HG03342 (cell line): Measurements from ENCODE around the gene SETSIP.
"Not testable (repeated sequence)": the region's sequence is repeated elsewhere in the genome, so short reads cannot be mapped to it uniquely, and the experiment has no call there.

ENCODE experiments used
- ATAC-seq: cut with Tn5 transposase; IDR thresholded peaks from one replicate; pipeline ENCODE4 v1.9.1; 2021; ENCODE audit warnings: mild to moderate bottlenecking, moderate library complexity; ENCODE audit not compliant: unreplicated experiment

The SETSIP gene, protein sequence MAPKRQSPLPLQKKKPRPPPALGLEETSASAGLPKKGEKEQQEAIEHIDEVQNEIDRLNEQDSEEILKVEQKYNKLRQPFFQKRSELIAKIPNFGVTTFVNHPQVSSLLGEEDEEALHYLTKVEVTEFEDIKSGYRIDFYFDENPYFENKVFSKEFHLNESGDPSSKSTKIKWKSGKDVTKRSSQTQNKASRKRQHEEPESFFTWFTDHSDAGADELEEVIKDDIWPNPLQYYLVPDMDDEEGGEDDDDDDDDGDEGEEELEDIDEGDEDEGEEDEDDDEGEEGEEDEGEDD

DNA sequence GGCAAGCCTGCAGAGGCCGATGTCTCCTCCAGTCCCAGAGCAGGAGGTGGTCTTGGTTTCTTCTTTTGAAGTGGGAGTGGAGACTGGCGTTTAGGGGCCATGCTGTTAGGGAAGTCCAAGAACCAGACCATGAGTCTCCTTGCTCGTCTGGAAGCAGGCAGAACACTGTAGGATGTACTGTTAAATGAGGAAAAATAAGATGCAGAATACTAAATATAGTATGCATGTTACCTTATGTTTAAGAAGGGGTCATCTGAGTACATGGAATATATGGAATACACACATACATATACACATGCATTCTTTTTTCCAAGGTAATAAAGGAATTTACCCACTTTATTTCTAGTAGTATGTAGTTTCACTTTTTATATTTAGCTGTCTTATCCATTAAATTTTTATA lies at the start of gene SETSIP:
TSS of gene SETSIP (minus strand) at position 101 of the 400 bp plus-strand sequence. CDS start at position 101, 0 bp downstream.
- no peak for ATAC-seq

DNA sequence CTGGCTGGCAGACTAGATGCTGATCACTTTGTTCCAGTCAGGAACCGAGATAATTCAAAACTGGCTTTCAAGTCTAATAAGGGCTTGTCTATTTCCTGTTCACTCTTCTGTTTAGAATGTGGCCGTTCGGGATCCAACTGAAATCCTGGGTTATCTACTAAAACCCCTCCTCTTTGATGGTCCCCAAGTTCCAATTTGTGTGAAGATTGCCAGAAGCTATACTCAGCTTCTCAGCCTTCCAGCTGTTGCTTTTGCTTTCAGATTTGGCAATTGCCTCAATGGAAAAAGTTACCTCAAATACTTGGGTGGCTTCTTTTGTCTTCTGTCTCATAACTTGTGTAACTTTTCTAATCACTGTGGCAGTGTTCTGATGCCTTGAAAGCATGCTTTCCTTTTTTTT lies 48.7 kb upstream of the SETSIP start:
- no peak for ATAC-seq

DNA sequence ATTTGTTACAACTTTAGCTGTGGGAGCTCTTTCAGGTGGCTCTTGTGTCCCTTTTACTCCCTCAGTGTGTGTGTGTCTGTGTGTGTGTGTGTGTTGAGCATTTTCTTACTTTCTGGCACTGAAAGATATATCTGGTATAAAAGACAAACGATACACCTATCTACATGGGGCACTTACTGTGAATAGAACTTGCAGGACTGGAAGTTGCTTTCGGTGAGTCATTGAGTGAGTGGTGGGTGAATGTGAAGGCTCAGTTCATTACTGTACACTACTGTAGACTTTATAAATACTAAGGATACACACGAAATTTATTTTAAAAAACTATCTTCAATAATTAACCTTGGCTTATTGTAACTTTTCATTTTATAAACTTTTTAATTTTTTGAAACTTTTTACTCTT lies 43.6 kb upstream of the SETSIP start:
- ATAC-seq: no peak

DNA sequence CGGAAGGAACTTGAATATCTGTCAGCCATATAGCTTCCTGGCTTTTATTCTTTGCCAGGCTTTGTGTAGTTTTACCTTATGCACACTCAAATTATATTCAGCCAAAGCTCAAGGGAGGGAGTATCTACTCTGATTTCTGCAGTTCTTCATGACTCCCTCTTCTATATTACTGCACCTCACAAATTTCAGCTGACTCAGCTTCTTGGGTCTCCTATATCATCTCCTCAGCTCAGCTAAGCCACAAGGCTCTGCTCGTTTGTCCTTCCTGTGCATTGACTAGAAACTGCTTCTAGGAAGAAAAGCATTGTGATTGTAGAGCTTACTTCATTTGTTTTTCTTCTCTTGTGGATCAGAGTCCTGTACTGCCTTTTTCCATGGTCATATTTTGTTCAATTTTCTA lies 42.3 kb upstream of the SETSIP start:
- ATAC-seq: no peak

DNA sequence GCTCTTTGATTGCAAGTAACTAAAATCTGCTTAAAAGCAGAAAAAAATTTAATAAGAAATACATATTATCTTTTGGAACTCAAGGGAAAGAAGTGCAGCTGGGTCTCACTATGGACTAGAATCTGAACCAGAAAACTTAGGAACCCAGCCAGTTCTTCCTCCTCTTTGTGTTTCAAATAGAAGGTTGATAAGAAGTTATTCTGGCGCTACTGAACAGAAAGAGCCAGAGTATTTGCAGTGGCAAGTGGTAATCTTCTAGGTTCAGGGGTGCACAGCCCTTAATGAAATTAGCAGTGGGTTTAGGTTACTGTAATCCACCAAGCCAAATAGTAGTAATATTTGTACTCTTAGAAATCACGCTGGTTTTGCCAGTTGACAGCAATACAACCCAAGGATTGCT lies 33.4 kb upstream of the SETSIP start:
- ATAC-seq: no peak

DNA sequence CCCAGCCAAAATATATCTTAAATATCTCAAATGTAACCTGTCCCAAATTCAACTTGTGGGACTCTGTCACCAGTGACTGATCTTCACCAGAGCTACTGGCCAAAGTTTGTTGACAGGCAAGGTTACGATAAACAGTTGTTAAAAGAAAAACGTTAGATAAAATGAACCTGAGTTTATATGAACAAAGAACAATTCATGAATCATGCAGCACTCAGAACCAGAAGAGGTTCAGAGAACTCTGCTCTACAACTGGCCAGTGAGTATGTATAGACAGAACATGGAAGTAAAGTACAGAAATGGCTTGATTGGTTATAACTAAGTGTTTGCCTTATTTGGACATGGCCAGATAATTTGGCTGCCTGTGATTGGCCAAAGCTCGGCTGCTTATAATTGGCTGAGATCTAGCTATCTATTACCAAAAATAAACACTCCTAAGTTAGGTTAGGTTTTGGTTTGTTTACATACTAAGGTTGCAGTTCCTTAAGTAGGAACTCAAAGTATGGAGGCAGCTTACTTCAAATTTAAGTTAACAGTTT lies 30.4 kb upstream of the SETSIP start:
- no peak for ATAC-seq

DNA sequence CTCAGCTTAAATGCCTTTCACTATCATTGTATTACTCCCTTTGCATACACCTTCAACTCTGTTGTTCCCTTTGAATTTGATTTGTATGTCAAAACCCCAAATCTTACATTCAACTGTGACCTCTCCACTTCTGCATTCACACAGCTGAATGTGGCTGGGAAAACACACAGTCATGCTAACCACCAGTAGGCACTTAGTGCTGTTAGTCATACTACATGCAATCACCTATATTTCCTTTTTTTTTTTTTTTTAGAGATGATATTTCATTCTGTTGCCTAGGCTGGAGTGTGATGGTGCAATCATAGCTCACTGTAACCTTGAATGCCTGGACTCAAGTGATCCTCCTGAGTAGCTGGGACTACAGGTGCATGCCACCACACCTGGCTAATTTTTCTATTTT lies 21.1 kb upstream of the SETSIP start:
- ATAC-seq: no peak

DNA sequence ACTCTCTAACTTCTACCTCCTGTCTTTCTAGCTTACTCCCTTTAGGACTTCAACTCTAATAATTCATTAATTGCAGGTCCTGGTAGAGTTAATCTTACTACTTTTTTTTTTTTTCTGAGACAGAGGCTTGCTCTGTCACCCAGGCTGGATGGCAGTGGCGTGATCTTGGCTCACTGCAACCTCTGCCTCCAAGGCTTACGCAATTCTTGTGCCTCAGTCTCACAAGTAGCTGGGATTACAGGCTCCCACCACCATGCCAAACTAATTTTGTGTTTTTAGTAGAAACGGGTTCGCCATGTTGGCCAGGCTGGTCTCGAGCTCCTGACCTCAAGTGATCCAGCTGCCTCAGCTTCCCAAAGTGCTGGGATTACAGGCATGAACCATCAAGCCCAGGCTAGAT lies 20.7 kb upstream of the SETSIP start:
- ATAC-seq: no peak

DNA sequence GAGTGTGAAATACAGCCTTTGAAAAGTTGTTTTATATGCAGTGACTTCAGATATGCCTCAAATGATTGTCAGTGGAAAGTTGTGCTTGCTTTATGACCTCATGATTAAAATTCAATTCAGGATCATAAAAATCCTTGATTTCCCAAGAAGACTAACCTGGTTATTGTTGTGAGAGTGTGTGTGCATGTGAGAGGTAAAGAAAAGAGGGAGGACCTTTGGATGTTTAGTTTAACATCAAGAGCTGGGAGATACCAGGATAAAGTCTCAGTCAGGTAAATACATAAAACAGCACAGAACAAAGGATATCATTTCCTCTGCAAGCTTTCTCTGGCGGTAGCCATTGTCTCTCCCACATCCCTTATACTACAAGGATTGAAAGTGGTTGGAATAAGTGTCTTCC lies 19.4 kb upstream of the SETSIP start:
- no peak for ATAC-seq

DNA sequence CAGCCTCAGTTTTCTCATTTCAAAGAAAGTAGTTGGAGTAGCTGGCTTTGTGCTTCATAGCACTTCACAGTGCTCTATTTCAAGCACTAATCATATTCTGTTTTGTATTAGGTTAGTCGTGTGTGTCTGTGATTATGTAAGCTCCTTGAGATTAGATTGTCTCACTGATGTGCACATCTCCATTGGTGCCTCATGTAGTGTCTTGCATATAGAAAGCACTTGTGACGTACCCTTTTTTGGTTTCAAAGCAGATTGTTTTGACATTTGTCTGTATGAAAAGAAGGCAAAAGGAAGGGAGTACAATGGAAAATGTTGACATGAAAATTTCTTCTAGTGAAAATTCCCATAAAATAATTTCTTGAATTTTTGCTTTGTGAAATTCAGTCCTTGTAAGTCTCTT lies 18.9 kb upstream of the SETSIP start:
- ATAC-seq: no peak

DNA sequence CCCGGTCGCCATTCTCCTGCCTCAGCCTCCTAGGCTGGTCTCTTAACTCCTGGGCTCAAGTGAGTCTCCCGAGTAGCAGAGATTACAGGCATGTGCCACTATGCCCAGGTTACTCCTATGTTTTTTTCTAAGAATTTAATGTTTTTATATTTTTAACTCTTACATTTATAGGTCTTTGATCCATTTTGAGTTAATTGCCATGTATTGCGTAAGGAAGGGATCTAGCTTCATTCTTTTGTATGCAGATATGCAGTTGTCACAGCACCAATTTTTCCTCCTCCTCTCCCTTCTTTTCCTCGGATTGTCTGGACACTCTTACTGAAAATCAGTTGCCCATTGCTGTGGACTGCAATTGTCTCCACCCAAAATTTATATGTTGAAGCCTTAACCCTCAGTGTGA lies 16.4 kb upstream of the SETSIP start:
- ATAC-seq: no peak

DNA sequence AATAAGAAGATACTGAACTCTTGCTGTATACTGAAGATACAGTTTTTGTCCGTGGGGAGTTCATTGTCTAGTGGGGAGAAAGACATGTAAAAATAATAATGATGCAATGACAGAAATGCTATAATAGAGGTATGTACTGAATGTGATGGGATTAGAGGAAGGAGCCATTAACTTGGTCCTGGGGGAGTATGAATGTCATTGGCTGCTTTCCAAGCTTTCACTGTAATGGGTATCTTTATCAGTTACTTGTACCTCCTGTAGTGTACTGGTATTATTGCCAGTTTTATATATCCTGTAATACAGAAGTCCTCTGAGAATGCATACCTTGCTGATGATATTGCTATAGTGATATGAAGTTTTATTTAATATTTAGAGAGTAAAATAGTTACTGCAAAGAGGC lies 12.3 kb upstream of the SETSIP start:
- ATAC-seq: no peak

DNA sequence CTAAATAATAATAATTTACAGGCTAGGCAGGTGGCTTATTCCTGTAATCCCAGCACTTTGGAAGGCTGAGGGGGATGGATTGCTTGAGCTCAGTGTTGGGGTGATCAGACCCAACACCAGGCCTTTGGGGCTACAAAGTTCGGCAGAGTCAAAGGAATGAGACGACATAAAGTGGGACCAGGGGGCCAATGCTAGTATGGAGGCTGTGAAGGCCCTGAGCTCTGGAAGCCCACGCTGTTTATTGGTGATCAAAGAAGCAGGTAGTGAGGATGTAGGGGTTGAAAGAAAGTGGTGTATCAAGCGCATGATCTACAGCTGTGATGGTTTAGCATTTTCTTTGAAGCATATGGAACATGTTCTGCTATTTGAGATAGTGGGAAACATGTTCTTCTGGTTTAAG lies 10.5 kb upstream of the SETSIP start:
- ATAC-seq: no peak

DNA sequence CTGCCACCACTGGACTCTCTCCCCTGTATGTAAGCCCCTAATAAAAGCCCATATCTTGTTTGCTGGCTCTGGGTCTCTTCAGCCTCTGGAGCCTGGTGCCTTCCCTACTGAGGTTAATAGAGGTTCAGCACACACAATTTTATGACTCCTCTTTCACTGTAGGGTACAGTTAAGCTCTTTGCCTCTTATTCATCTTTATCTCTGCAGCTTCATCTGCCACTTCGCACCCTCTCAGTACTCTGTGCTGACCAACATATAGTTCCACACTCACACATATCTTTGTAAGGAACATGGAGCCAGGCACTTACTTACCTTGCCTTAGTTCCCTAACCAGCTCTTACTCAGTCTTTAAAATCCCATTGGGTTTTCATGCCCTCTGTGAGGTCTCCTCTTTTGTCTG lies 9.4 kb upstream of the SETSIP start:
- ATAC-seq: no peak

DNA sequence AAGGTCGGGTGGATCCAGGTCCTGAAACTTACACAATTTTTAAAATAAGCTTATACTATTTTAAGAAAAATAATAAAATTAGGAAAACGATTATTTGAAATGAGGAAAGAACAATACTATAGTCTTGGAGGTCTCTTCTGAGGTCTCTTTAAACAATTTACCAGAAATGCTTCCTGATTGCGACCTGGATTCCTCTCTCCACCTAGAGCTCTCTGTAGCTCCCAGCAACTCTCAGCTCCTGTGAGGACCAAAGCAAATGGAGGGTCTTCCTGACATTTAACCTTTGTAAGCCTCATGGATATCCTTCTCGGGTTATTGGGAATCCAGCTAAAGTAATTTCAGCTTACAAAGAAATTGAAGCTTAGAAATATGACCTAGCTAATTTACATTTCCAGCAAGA lies 5.8 kb upstream of the SETSIP start:
- ATAC-seq: no peak

DNA sequence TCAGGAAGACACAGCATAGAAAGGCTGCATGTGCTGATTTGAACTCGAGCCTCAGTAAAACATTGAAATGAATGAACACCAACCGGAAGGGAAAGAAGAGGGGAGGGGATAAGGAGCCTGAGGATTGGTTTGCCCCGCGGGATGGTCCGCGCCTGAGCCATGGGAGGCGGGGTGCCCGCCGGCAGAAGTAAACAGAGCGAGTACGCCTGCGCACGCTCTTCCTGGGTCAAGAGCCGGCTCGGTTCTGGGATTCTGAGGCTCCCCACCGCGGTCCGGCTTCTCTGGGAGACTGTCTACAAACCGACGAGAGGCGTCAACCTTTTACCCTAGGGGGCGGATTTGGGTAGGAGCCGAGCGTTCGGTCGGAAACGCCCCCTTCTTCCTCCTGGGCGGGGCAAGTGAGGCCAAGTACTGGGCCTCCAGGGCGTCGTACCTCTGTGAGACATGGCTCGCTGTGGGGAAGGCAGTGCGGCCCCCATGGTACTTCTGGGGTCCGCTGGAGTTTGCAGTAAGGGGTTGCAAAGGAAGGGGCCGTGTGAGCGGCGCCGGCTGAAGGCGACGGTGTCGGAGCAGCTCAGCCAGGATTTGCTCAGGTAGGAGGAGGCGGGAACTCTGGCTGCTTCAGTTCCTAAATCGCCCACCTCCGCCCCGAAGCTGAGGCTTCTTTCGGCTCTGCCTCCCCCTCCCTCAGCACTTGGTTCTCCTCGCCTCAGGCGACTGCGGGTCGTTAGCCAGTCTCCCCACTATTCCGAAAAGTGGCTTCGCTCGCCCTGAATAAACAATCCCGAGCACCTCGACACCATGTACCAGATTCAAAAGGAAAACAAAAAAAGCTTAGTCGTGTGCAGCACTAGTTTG lies 5.1 kb upstream of the SETSIP start, which contains the start of gene BTBD8:
TSS of gene BTBD8 (plus strand) at position 218 of the 858 bp plus-strand sequence. CDS start at position 445, 227 bp downstream.
- peak; percentile 98 for ATAC-seq

DNA sequence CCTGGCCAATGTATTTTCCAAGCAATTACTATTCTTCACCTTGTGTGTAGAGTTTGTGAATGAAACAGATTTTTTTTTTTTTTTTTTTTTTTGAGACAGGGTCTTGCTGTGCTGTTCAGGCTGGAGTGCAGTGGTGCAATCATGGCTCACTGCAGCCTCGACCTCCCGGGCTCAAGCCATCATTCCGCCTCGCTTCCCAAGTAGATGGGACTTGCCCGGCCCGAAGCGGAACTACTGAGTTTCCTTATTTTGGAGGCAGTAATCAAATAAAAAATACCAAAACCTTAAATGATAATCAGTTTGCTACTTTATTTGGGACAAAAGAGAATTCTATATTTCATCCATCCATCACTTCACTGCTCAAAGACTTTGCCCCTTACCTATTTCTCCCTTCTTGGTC lies 4.2 kb upstream of the SETSIP start:
- ATAC-seq: no peak

DNA sequence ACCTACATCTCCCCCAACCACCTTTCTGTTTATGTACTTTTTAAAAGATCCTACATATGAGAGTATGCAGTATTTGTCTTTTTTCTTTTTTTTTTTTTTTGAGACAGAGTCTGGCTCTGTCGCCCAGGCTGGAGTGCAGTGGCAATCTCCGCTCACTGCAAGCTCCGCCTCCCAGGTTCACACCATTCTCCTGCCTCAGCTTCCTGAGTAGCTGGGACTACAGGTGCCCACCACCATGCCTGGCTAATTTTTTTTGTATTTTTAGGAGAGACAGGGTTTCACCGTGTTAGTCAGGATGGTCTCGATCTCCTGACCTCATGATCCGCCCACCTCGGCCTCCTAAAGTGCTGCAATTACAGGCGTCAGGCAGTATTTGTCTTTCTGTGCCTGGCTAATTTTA lies 2.9 kb upstream of the SETSIP start:
- ATAC-seq: not testable (repeated sequence)

DNA sequence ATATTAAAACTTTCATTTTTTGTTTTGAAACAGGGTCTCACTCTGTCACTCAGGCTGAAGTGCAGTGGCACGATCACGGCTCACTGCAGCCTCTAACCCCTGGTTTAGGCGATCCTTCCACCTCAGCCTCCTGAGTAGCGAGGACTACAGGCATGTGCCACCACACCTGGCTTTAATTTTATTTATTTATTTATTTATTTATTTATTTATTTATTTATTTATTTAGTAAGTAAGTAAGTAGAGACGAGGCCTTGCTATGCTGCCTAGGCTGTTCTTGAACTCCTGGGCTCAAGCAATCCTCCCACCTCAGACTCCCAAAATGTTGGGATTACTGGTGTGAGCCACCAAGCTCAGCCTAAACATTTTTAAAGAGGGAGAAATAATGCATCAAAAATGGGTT lies 1.2 kb upstream of the SETSIP start:
- ATAC-seq: no peak

DNA sequence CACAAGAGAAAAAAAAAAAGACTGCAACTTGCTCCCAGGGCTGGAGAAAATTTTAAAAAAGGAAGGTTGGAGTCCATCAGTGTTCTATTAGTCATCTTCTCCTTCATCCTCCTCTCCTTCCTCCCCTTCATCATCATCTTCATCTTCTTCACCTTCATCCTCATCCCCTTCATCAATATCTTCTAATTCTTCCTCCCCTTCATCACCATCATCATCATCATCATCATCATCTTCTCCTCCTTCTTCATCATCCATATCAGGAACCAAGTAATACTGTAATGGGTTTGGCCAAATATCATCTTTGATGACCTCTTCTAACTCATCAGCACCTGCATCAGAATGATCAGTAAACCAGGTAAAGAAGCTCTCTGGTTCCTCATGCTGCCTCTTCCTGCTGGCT lies 765 bp downstream of the SETSIP start:
- ATAC-seq: not testable (repeated sequence)

DNA sequence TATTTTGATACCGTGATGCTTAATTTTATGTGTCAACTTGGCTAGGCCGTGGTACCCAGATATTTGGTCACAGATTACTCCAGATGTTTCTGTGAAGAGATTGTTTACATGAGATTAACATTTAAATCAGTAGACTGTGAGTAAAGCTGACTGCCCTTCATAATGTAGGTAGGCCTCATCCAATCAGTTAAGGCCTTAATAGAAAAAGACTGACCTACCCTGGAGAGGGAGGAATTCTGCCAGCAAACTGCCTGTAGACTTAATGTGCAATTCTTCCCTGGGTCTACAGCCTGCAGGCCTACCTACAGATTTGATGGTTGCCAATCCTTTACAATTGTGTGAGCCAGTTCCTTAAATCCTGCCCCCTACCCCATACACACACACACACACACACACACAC lies 4.3 kb downstream of the SETSIP start:
- ATAC-seq: no peak

DNA sequence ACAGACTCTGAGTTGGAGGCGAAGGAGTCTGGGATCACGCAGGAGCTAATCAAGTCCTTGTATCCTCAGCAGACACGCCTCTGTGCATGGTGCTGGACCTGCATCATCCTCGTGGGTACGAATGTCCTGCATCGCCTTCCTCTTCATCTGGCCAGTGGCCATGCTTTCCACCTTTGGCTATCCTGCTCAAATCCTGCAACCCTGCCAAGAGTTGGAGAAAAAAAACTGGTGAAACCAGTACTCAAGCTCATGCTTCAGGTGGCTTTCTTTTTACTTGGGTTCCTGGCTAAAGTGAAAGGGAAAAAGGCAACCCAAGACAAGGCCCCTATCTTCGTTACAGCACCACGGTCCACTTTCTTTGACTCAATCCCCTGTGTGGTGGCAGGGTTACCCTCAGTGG lies 8.9 kb downstream of the SETSIP start:
- ATAC-seq: no peak
